Measurements from ENCODE around the gene CDKL4.

The CDKL4 gene

DNA sequence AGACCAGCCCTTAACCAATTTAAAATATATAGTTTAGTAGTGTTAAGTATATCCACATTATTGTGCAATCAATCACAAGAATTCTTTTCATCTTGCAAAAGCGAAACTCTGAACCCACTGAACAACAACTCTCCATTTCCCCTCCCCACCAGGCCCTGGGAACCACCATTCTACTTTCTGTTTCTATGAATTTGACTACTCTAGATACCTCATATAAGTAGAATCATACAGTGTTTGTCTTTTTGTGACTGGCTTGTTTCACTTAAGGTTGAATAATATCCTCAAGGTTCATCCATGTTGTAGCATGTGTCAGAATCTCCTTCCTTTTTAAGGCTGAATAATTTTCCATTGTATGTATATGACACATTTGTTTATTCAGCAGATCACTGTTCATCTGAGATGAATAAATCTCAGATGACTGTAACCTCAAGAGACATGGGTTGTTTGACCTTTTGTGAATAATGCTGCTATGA, 114.8 kb downstream of the CDKL4 start:
- ChIA-PET CTCF (interaction anchor here (1.0 kb wide), 1 partner anchor 100 kb away, joined by 3 read pairs; no protein-coding TSS in a partner anchor), POLR2A (interaction anchor here (2.0 kb wide), 1 partner anchor 8 kb away, joined by 7 read pairs; the partner anchor contains the start of gene SOS1)
- no peak for DNase-seq (ENCODE audit: extremely low spot score)
- TF ChIP-seq, protein P1, sequence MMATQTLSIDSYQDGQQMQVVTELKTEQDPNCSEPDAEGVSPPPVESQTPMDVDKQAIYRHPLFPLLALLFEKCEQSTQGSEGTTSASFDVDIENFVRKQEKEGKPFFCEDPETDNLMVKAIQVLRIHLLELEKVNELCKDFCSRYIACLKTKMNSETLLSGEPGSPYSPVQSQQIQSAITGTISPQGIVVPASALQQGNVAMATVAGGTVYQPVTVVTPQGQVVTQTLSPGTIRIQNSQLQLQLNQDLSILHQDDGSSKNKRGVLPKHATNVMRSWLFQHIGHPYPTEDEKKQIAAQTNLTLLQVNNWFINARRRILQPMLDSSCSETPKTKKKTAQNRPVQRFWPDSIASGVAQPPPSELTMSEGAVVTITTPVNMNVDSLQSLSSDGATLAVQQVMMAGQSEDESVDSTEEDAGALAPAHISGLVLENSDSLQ (IDR thresholded peaks at IDR 0.05) = no peak
- TF ChIP-seq LEF1 (IDR thresholded peaks at IDR 0.05; ENCODE audit: borderline replicate concordance) (no peak), HDGF (IDR thresholded peaks at IDR 0.05; ENCODE audit: borderline replicate concordance) (no peak), SP1 (IDR thresholded peaks at IDR 0.05) (no peak), BHLHE40 (IDR thresholded peaks at IDR 0.05; ENCODE audit: borderline replicate concordance) (no peak), FOXK2 (IDR thresholded peaks at IDR 0.05) (no peak), FOXM1 (IDR thresholded peaks at IDR 0.05; ENCODE audit: borderline replicate concordance) (no peak), ARNT (IDR thresholded peaks at IDR 0.05) (no peak)

DNA sequence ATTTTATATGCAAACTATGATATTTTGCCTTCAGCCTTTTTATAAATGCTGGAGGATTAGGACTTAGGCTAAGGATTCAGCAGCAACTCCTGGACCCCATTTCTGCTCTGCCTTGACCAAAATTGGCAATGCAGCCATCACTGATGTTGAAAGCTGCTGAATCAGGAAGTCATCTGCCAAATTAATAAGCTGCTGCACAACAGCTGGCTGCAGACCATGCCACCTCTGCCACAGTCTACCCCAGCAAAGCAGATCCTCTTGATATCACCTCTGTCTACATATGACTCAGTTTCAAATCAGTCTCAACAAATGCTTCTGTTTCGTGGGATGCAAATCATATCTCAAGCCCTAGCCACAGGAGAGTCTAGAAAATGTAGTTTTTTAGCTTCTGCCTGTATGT, 115.8 kb downstream of the CDKL4 start:
- POLR2A ChIA-PET = no interaction called here
- no peak for DNase-seq (ENCODE audit: extremely low spot score)
- TF ChIP-seq ARNT (IDR thresholded peaks at IDR 0.05) (no peak), CTBP1 (IDR thresholded peaks at IDR 0.05; ENCODE audit: borderline replicate concordance) (no peak), L3MBTL2 (conservative IDR thresholded peaks at IDR 0.05) (no peak), TARDBP (IDR thresholded peaks at IDR 0.05) (no peak), ELF4 (IDR thresholded peaks at IDR 0.05) (no peak), BHLHE40 (IDR thresholded peaks at IDR 0.05; ENCODE audit: borderline replicate concordance) (no peak), FOXA1 (IDR thresholded peaks at IDR 0.05) (no peak), SUZ12 (IDR thresholded peaks at IDR 0.05) (no peak), HDGF (IDR thresholded peaks at IDR 0.05; ENCODE audit: borderline replicate concordance) (no peak), NFRKB (IDR thresholded peaks at IDR 0.05) (no peak)
- CTCF ChIA-PET = interaction anchor here (1.0 kb wide), 1 partner anchor 101 kb away, joined by 3 read pairs; no protein-coding TSS in a partner anchor
